ENCODE results near the gene CCNG1.

The CCNG1 gene

DNA sequence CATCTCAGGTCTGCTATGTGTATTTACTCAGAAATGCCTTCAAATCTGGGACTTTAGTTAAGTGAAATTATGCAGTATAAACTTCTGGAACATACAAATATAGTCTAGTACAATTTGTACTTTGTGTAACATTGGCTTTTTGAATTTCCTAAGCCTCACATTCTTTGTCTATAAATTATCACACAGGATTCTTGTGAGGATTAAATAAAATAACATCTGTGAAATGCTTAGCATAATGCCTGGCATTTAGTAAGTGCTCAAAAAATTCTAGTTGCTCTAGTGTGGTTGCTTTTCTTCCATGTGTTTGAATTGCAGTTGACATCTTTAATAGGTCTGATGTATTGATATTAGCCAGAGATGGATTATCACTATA is 25.7 kb downstream of the CCNG1 start:
- TF ChIP-seq, protein P1, sequence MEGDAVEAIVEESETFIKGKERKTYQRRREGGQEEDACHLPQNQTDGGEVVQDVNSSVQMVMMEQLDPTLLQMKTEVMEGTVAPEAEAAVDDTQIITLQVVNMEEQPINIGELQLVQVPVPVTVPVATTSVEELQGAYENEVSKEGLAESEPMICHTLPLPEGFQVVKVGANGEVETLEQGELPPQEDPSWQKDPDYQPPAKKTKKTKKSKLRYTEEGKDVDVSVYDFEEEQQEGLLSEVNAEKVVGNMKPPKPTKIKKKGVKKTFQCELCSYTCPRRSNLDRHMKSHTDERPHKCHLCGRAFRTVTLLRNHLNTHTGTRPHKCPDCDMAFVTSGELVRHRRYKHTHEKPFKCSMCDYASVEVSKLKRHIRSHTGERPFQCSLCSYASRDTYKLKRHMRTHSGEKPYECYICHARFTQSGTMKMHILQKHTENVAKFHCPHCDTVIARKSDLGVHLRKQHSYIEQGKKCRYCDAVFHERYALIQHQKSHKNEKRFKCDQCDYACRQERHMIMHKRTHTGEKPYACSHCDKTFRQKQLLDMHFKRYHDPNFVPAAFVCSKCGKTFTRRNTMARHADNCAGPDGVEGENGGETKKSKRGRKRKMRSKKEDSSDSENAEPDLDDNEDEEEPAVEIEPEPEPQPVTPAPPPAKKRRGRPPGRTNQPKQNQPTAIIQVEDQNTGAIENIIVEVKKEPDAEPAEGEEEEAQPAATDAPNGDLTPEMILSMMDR (conservative IDR thresholded peaks at IDR 0.05; ENCODE audit: control insufficient read depth, insufficient read depth, low read depth, low read length) = no peak
- H3K4me3 ChIP-seq (ENCODE audit: control insufficient read depth, low read depth, low read length) = no peak overlapping the region
- DNase-seq (ENCODE audit: low read depth) = no peak

DNA sequence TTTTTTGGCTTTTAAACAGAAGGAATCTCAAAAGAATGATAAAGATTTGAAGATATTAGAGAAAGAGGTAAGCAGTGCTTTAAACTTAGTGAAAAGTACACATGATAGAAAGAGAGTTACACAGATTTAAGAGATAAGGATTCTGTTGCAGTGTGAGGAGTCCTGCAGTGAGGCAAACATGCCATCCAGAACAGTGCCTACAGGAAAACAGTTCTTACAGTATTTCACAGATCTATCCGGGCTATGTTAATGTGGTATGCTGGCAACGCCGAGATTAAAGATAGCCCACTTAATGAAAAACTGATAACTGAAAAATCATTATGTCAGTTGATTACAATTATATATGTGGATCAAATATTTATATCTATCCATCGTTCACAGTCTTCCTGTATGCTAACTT is 30.3 kb downstream of the CCNG1 start:
- TF ChIP-seq, protein P1 (conservative IDR thresholded peaks at IDR 0.05; ENCODE audit: control insufficient read depth, insufficient read depth, low read depth, low read length) = no peak
- DNase-seq (ENCODE audit: low read depth) = no peak
- no peak overlapping the region for H3K4me3 ChIP-seq (ENCODE audit: control insufficient read depth, low read depth, low read length)

DNA sequence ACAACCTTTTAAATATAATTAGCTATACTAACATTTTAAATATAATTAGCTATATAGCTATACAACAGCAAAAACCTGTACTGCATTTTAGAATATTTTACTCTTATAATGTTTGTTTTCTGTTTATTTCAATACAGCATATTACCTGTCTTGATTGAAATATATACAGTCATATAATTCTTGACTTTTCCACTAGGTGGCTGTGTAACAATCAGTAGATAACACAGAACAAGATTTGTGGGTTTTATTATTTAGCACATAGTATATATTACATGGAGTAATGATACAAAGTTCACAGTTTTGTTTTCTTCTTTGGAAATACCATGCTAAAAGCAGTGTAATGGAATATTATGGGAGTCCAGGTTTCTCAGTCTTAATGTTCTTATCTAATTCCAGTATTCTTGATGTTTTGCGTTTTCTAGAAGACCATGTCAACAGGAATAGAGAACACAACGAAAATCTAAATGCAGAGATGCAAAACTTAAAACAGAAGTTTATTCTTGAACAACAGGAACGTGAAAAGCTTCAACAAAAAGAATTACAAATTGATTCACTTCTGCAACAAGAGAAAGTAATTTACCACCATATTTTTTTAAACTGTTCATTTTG is 36.3 kb downstream of the CCNG1 start:
- TF ChIP-seq, protein P1 (conservative IDR thresholded peaks at IDR 0.05; ENCODE audit: control insufficient read depth, insufficient read depth, low read depth, low read length) = peak; percentile 37
- DNase-seq (ENCODE audit: low read depth) = peak; percentile 37
- no peak overlapping the region for H3K4me3 ChIP-seq (ENCODE audit: control insufficient read depth, low read depth, low read length)

DNA sequence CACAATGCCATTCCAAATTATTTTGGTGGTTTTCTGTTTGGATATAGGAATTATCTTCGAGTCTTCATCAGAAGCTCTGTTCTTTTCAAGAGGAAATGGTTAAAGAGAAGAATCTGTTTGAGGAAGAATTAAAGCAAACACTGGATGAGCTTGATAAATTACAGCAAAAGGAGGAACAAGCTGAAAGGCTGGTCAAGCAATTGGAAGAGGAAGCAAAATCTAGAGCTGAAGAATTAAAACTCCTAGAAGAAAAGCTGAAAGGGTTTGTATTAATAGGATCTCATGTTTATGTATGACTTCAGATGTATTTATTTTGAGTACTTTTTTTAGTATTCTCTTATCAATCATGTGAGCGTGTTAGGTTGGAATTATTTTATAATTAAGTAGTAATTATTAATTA is 38.0 kb downstream of the CCNG1 start:
- TF ChIP-seq, protein P1 (conservative IDR thresholded peaks at IDR 0.05; ENCODE audit: control insufficient read depth, insufficient read depth, low read depth, low read length) = no peak
- no peak overlapping the region for H3K4me3 ChIP-seq (ENCODE audit: control insufficient read depth, low read depth, low read length)
- no peak for DNase-seq (ENCODE audit: low read depth)

DNA sequence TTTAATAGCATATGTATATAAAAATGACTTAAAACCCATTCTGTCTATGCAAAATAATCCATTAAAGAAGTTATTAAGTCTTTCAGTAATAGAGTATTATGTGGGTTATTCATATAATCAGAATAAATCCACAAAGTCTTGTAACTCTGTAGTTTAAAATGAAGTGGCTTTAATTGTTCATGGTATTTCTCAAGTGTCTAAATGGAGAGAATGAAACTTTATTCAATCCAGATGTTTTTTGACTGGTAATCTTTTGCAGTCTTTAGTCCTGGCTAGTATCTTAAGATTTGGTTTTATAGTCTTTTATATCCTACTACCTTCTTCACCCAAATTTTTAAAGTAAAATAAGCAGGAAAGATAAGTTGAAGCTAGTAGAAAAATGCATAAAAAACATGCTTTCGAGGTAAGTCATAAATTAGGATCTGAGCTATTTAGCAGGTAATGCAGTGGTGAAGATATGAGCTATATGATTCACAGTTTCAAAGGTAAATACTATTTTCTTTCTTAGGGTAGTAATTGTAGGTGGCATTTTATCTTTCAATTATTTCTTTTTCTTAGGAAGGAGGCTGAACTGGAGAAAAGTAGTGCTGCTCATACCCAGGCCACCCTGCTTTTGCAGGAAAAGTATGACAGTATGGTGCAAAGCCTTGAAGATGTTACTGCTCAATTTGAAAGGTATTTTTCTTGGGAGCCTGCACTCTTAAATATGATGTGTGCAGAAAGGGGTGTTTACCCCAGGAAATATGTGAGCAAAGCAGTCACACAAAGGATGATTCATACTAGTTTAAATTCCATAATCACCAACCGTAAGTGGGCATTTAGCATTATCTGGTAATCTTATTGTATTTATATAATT is 41.0 kb downstream of the CCNG1 start:
- H3K4me3 ChIP-seq (ENCODE audit: control insufficient read depth, low read depth, low read length) = no peak overlapping the region
- TF ChIP-seq, protein P1 (conservative IDR thresholded peaks at IDR 0.05; ENCODE audit: control insufficient read depth, insufficient read depth, low read depth, low read length) = no peak
- no peak for DNase-seq (ENCODE audit: low read depth)

DNA sequence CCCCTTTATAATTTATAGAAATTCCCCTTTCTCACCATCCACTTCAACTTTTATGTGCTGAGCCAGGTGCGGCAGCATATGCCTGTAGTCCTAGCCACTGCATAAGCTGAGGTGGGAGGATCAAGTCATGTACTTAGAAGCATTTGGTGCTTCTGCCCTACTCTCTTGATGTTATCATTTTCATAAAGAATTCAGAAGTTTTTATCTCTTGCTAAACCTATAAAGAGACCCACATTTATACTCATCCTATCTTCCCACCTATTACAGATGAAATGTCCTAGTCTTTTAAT is 41.5 kb downstream of the CCNG1 start:
- TF ChIP-seq, protein P1 (conservative IDR thresholded peaks at IDR 0.05; ENCODE audit: control insufficient read depth, insufficient read depth, low read depth, low read length) = no peak
- DNase-seq (ENCODE audit: low read depth) = no peak
- no peak overlapping the region for H3K4me3 ChIP-seq (ENCODE audit: control insufficient read depth, low read depth, low read length)
